AG09319 (cell line): ENCODE data around the gene DVL3.

Experiments
- DNase-seq: peaks from one replicate; pipeline ENCODE4 v3.0.0-alpha.2; 2010; ENCODE audit warnings: low read depth; ENCODE audit errors: extremely low read depth
- TF ChIP-seq, protein P1 (sequence below): IDR thresholded peaks from 2 replicates; pipeline ENCODE4 v1.5.1; 2011; ENCODE audit warnings: low read depth, mild to moderate bottlenecking, inconsistent platforms, low read length, moderate library complexity

Gene DVL3

DNA sequence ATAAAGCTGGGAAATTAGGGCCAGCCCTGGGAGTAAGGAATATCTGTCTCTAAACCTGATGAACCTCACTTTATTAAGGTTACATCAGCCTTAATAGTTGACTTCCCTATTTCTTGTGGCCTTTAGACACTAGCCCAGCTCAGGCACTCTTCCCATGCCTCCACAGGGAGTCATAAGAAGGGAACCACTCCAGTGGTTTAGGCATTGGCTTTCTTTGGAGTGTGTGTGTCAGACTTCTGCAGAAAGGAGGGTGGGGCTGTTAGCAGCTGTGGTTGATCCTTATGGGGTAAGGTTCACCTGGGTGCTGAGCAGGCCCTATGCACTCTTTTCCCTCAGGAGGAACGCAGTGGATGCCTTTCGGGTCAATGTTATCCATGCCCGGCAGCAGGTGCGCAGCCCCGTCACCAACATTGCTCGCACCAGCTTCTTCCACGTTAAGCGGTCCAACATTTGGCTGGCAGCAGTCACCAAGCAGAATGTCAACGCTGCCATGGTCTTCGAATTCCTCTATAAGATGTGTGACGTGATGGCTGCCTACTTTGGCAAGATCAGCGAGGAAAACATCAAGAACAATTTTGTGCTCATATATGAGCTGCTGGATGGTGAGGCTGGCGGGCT, 23.5 kb downstream of the DVL3 start:
- TF ChIP-seq, protein P1, sequence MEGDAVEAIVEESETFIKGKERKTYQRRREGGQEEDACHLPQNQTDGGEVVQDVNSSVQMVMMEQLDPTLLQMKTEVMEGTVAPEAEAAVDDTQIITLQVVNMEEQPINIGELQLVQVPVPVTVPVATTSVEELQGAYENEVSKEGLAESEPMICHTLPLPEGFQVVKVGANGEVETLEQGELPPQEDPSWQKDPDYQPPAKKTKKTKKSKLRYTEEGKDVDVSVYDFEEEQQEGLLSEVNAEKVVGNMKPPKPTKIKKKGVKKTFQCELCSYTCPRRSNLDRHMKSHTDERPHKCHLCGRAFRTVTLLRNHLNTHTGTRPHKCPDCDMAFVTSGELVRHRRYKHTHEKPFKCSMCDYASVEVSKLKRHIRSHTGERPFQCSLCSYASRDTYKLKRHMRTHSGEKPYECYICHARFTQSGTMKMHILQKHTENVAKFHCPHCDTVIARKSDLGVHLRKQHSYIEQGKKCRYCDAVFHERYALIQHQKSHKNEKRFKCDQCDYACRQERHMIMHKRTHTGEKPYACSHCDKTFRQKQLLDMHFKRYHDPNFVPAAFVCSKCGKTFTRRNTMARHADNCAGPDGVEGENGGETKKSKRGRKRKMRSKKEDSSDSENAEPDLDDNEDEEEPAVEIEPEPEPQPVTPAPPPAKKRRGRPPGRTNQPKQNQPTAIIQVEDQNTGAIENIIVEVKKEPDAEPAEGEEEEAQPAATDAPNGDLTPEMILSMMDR = no peak
- DNase-seq = no peak

GRCh38 chr3:184180165-184180564, 25.0 kb downstream of the DVL3 start:
- TF ChIP-seq, protein P1 = no peak
- DNase-seq = no peak

DNA sequence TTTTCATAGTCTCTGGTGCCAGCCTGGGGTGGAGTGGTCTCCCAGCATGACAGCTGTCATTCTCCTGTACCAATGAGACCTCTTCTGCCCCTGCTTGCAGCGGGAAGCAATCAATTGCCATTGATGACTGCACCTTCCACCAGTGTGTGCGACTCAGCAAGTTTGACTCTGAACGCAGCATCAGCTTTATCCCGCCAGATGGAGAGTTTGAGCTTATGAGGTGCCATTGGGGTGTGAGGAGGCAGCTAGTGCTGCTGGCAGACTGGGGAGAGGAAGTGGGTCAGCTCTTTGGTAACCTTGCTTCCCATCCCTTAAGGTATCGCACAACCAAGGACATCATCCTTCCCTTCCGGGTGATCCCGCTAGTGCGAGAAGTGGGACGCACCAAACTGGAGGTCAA, 26.4 kb downstream of the DVL3 start:
- no peak for DNase-seq
- TF ChIP-seq, protein P1 = no peak

GRCh38 chr3:184183679-184184078, 28.5 kb downstream of the DVL3 start:
- TF ChIP-seq, protein P1 = no peak
- no peak for DNase-seq

DNA sequence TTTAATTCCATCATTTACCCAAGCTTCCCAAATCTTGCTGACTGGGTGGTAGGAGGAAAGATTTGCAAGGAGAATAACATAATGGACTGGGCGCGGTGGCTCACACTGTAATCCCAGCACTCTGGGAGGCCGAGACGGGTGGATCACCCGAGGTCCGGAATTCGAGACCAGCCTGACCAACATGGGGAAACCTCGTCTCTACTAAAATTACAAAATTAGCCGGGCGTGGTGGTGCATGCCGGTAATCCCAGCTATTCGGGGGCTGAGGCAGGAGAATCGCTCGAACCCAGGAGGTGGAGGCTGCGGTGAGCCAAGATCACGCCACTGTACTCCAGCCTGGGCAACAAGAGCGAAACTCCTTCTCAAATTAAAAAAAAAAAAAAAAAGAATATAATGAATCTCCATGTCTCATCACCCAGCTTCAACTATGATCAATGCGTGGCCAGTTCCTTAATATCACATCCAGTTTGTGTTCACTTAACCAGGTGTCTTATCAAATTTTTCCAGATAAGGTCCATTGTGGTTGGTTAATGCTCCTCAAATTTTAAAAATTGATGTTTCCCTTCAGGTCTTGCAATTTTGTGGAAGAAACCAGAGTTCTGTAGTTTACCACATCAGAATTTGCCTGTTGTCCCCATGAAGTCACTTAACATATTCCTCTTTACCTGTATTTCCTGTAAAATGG, 29.5 kb downstream of the DVL3 start:
- TF ChIP-seq, protein P1 = no peak
- no peak for DNase-seq

DNA sequence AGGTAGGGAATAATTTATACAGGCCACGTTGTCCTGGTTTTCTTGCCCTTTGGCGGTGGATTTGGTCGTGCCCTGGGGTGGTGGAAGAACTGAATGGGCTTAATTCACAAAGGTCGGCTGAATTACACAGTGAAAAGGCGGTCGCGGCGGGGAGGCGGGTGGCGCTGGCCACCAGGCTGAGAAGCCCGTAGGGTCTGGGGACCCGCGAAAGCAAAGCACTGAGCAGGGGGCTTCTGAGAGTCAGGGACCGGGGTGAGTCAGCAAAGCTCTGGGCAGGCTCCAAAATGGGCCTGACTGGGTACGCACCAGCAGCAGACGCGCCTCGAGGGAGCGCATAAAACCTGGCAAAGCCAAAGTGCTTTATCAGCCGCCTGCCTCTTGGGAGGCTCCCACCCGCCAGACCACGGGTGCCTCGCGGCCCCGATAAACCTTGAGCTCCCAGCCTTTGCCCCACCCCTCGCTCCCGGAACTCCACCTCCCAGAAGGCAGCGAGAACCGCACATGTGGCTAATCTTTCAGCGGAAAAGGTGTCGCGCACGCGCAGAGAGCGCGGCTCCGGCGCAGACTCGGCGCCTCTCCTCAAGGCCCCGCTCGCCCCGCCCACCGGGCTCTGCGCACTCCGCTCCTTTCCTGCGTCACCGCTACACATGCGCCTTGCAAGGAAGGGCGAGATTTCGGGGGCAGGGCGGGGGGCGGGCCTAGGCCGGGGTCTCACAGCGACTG, 30.4 kb downstream of the DVL3 start:
- DNase-seq = peak; percentile 98
- TF ChIP-seq, protein P1 = no peak
